Gastroesophageal sphincter (tissue), 3 donors: ENCODE data around the gene NDUFA3.
"Not testable (repeated sequence)": the region's sequence is repeated elsewhere in the genome, so short reads cannot be mapped to it uniquely, and the experiment has no call there.

Experiments
- CTCF ChIP-seq, 4 experiments: fragments of 200-600 bp in 2 of 4; fragments of 450-650 bp in 2 of 4; sonication (generic) in 1 of 4; IDR thresholded peaks; one replicate each; pipeline ENCODE4 v1.5.1; 2017 to 2019; ENCODE audit warnings: antibody characterized with exemption in 4 of 4, mild to moderate bottlenecking in 2 of 4, moderate library complexity in 2 of 4
- POLR2A ChIP-seq, 2 donors: fragments of 450-650 bp; IDR thresholded peaks; one replicate each; pipeline ENCODE4 v1.6.1; 2017; ENCODE audit warnings: antibody characterized with exemption in 2 of 2, mild to moderate bottlenecking in 2 of 2, moderate library complexity in 1 of 2
- POLR2AphosphoS5 ChIP-seq: sonication (generic); formaldehyde crosslinking; IDR thresholded peaks from one replicate; pipeline ENCODE4 v1.6.1; 2017; ENCODE audit warnings: antibody characterized with exemption

GRCh38 chr19:54099903-54100255, 2.8 kb upstream of the NDUFA3 start:
- TF ChIP-seq POLR2A (IDR thresholded peaks at IDR 0.05); CTCF (IDR thresholded peaks at IDR 0.05); POLR2AphosphoS5: not testable (repeated sequence)
